ENCODE data around the gene KCNMB2.

DNA sequence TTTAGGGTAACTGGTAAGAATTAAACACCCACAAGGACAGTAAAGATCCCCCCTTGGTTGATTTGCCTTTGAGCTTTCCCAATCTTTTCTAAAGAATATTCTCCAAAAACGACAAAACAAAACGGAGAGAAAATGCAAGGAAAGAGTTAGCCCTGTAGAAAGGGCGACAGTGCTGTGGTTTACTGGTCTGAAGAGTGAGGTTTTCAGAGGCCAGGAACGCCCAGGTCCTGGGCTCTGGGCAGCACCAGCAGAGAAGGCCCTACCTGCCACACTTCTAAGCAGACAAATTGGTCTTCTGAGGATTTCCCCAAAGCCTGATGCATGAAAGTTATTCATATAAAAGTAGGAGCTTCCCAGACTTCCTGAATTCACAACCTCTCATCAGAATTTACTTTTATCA lies 119.3 kb downstream of the KCNMB2 start:
- TF ChIP-seq, protein P1, sequence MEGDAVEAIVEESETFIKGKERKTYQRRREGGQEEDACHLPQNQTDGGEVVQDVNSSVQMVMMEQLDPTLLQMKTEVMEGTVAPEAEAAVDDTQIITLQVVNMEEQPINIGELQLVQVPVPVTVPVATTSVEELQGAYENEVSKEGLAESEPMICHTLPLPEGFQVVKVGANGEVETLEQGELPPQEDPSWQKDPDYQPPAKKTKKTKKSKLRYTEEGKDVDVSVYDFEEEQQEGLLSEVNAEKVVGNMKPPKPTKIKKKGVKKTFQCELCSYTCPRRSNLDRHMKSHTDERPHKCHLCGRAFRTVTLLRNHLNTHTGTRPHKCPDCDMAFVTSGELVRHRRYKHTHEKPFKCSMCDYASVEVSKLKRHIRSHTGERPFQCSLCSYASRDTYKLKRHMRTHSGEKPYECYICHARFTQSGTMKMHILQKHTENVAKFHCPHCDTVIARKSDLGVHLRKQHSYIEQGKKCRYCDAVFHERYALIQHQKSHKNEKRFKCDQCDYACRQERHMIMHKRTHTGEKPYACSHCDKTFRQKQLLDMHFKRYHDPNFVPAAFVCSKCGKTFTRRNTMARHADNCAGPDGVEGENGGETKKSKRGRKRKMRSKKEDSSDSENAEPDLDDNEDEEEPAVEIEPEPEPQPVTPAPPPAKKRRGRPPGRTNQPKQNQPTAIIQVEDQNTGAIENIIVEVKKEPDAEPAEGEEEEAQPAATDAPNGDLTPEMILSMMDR (IDR thresholded peaks at IDR 0.05): no peak
- TF ChIP-seq EP300 (IDR thresholded peaks at IDR 0.05) (no peak), POLR2A (IDR thresholded peaks at IDR 0.05; ENCODE audit: low read length) (no peak), CHD2 (IDR thresholded peaks at IDR 0.05; ENCODE audit: low read length, partially characterized antibody) (no peak)
- TF ChIP-seq, protein P2, sequence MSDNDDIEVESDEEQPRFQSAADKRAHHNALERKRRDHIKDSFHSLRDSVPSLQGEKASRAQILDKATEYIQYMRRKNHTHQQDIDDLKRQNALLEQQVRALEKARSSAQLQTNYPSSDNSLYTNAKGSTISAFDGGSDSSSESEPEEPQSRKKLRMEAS (IDR thresholded peaks at IDR 0.05): no peak
- TF ChIP-seq, protein P3, sequence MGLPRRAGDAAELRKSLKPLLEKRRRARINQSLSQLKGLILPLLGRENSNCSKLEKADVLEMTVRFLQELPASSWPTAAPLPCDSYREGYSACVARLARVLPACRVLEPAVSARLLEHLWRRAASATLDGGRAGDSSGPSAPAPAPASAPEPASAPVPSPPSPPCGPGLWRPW (IDR thresholded peaks at IDR 0.05): no peak

All from A549 (cell line).